HG03342 (cell line): ENCODE measurements around the gene CCR9.

Source experiments
- ATAC-seq: cut with Tn5 transposase; IDR thresholded peaks from one replicate; pipeline ENCODE4 v1.9.1; 2021; ENCODE audit warnings: mild to moderate bottlenecking, moderate library complexity; ENCODE audit not compliant: unreplicated experiment

The CCR9 gene

GRCh38 chr3:45950686-45951600, 64.6 kb downstream of the CCR9 start:
- ATAC-seq = no peak

GRCh38 chr3:45951946-45952345, 65.6 kb downstream of the CCR9 start:
- no peak for ATAC-seq

GRCh38 chr3:45952456-45952855, 66.1 kb downstream of the CCR9 start:
- no peak for ATAC-seq
